GM12875 (cell line): ENCODE data around the gene C2orf49.

Experiments used
- H3K4me3 ChIP-seq: one replicate; pipeline ENCODE4 v1.5.1; 2011; ENCODE audit warnings: low read depth, low read length, control low read depth
- CTCF ChIP-seq: IDR thresholded peaks from 2 replicates; pipeline ENCODE4 v1.5.1; 2011; ENCODE audit warnings: low read depth, mild to moderate bottlenecking, control low read depth, inconsistent platforms, low read length, moderate library complexity, borderline replicate concordance; ENCODE audit not compliant: insufficient read depth

C2orf49 gene

GRCh38 chr2:105383432-105384166 is 46.3 kb downstream of the C2orf49 start:
- no peak for TF ChIP-seq CTCF
- no peak overlapping the region for H3K4me3 ChIP-seq

- no peak overlapping the region for H3K4me3 ChIP-seq
- no peak for TF ChIP-seq CTCF
These were observed 46.9 kb downstream of the C2orf49 start for GRCh38 chr2:105384216-105384615.

- no peak for TF ChIP-seq CTCF
- no peak overlapping the region for H3K4me3 ChIP-seq
These were observed 47.5 kb downstream of the C2orf49 start for GRCh38 chr2:105384861-105385260.

- TF ChIP-seq CTCF: no peak
- no peak overlapping the region for H3K4me3 ChIP-seq
These were observed 48.6 kb downstream of the C2orf49 start for GRCh38 chr2:105385731-105386540.

- H3K4me3 ChIP-seq: no peak overlapping the region
- TF ChIP-seq CTCF: no peak
These were observed 49.9 kb downstream of the C2orf49 start for GRCh38 chr2:105387225-105387624.

GRCh38 chr2:105388971-105389381 is 51.6 kb downstream of the C2orf49 start:
- no peak for TF ChIP-seq CTCF
- no peak overlapping the region for H3K4me3 ChIP-seq
